ENCODE measurements around the gene TMEM184B.

DNA sequence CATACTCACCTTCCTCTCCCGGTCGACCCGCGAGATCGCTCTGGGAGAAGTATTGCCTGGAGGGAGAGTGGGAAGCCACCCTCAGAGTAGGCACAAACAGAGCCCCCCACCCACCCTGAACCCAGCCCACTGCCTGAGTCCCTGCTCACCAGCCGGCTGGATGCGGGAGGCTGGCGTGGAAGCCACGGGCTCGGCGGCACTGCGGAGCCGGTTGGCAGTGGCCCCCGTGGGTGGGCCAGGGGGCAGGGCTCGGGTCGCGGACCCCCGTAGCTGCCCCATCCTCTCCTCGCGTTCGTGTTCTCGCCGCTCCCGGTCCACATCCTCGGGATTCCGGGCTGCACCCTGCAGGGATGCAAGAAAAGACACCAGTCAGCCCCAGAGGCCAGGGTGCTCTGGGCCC is 21.4 kb upstream of the TMEM184B start:
- TF ChIP-seq, protein P1, sequence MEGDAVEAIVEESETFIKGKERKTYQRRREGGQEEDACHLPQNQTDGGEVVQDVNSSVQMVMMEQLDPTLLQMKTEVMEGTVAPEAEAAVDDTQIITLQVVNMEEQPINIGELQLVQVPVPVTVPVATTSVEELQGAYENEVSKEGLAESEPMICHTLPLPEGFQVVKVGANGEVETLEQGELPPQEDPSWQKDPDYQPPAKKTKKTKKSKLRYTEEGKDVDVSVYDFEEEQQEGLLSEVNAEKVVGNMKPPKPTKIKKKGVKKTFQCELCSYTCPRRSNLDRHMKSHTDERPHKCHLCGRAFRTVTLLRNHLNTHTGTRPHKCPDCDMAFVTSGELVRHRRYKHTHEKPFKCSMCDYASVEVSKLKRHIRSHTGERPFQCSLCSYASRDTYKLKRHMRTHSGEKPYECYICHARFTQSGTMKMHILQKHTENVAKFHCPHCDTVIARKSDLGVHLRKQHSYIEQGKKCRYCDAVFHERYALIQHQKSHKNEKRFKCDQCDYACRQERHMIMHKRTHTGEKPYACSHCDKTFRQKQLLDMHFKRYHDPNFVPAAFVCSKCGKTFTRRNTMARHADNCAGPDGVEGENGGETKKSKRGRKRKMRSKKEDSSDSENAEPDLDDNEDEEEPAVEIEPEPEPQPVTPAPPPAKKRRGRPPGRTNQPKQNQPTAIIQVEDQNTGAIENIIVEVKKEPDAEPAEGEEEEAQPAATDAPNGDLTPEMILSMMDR (IDR thresholded peaks at IDR 0.05 in 4 of 5, conservative IDR thresholded peaks at IDR 0.05 in 1 of 5), result no peak
- TF ChIP-seq POLR2A (IDR thresholded peaks at IDR 0.05), result no peak

Measured in gastrocnemius medialis (tissue), 4 donors.